ENCODE measurements around the gene UBR4. TPM values are rescaled to one million over a fixed set of nuclear protein-coding genes. Genes with fewer than 3 reads are reported as not detected.

UBR4 gene
- total RNA-seq, 1 experiment from 2014 or later, result 131 TPM

DNA sequence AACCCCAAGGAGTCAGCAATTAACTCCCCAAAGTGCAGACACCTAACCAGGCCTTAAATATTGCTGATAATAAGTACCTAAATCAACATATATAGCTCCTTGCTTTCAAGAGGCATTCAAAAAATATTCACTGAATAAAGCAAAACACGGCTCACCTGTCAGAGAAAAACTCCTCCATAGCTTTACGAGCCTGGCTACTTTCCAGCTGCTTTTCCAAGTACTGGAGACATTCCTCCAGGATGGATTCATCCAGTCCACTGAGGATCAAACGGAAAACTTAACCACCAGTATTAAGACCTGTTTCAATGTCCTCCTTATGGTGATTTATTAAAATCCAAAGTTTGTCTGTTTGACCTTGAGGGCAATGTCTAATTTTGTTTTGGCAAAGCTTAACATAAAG lies 44.6 kb downstream of the UBR4 start:
- Histone ChIP-seq H2BK20ac (ENCODE audit: low read depth, low read length, poor library complexity, severe bottlenecking) (no peak overlapping the region), H3K4ac (ENCODE audit: low read depth, low read length) (no peak overlapping the region), H3K56ac (ENCODE audit: insufficient read length, low read depth, low read length) (no peak overlapping the region), H3K27me3 (ENCODE audit: insufficient read depth, low read length) (no peaks in the 10 kb centered on the region), H3K18ac (ENCODE audit: insufficient read length, low read depth, low read length) (no peak overlapping the region), H2BK120ac (ENCODE audit: low read depth, low read length, poor library complexity, severe bottlenecking) (no peak overlapping the region), H2BK12ac (ENCODE audit: insufficient read length, low read depth, low read length) (no peak overlapping the region), H3K27ac (ENCODE audit: insufficient read length, low read depth, low read length) (no peak overlapping the region), H2BK5ac (ENCODE audit: insufficient read length, low read length) (no peak overlapping the region), H2BK15ac (ENCODE audit: low read depth, low read length) (no peak overlapping the region), H3T11ph (ENCODE audit: low read length) (no peak overlapping the region), H4K91ac (ENCODE audit: insufficient read length, low read depth, low read length) (no peak overlapping the region), H3K9ac (ENCODE audit: extremely low read depth, insufficient read length, low read length) (no peak overlapping the region), H3K23ac (ENCODE audit: insufficient read length, low read depth, low read length) (no peak overlapping the region), H3K79me1 (ENCODE audit: insufficient read depth, low read depth, low read length, poor library complexity, severe bottlenecking) (no peaks in the 10 kb centered on the region), H3K79me2 (ENCODE audit: insufficient read depth, low read length) (no peaks in the 10 kb centered on the region), H3K4me2 (ENCODE audit: insufficient read depth, insufficient read length, low read length) (no peak overlapping the region), H3K23me2 (ENCODE audit: insufficient read length, low read depth, low read length, poor library complexity, severe bottlenecking) (no peaks in the 10 kb centered on the region), H2AFZ (ENCODE audit: low read length) (no peak overlapping the region), H4K8ac (replicated peaks; ENCODE audit: insufficient read length, low read depth, low read length) (no peak overlapping the region), H3K14ac (ENCODE audit: insufficient read depth, low read length) (no peak overlapping the region), H4K5ac (ENCODE audit: insufficient read length, low read depth, low read length) (no peak overlapping the region), H4K20me1 (ENCODE audit: control insufficient read depth, insufficient read depth, insufficient read length) (no peaks in the 10 kb centered on the region), H3K4me1 (ENCODE audit: insufficient read depth, low read length) (no peaks in the 10 kb centered on the region), H2AK5ac (ENCODE audit: insufficient read length, low read length) (no peak overlapping the region), H3K9me3 (ENCODE audit: control insufficient read depth, low read depth, low read length) (no peaks in the 10 kb centered on the region)
- no CpG with 5 or more reads among the region's 3 CpGs for WGBS (ENCODE audit: extremely low coverage, insufficient read length, low lambda C conversion rate)
- TF ChIP-seq, protein P1, sequence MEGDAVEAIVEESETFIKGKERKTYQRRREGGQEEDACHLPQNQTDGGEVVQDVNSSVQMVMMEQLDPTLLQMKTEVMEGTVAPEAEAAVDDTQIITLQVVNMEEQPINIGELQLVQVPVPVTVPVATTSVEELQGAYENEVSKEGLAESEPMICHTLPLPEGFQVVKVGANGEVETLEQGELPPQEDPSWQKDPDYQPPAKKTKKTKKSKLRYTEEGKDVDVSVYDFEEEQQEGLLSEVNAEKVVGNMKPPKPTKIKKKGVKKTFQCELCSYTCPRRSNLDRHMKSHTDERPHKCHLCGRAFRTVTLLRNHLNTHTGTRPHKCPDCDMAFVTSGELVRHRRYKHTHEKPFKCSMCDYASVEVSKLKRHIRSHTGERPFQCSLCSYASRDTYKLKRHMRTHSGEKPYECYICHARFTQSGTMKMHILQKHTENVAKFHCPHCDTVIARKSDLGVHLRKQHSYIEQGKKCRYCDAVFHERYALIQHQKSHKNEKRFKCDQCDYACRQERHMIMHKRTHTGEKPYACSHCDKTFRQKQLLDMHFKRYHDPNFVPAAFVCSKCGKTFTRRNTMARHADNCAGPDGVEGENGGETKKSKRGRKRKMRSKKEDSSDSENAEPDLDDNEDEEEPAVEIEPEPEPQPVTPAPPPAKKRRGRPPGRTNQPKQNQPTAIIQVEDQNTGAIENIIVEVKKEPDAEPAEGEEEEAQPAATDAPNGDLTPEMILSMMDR (conservative IDR thresholded peaks at IDR 0.05), result no peak
- Mint-ChIP-seq H3K4me1 (no peaks in the 10 kb centered on the region), H3K27me3 (ENCODE audit: low read depth) (no peaks in the 10 kb centered on the region), H3K9me3 (no peaks in the 10 kb centered on the region), H3K27ac (no peak overlapping the region), H3K4me3 (no peak overlapping the region), H3K36me3 (ENCODE audit: insufficient read depth in 1 of 3, low read depth in 3 of 3) (peaks cover 65 to 99% (median 97%) of the 10 kb centered on the region in 3 experiments)
- no peak for DNase-seq
